Upper lobe of left lung (tissue), 6 donors: ENCODE measurements around the gene COPS2. TPM values are rescaled to one million over a fixed set of nuclear protein-coding genes. Genes with fewer than 3 reads are reported as not detected.

Source experiments
- ATAC-seq, 2 donors: fragments of 200-7000 bp; cut with Tn5 transposase; one replicate each; pipeline ENCODE4 v1.9.1; 2022; ENCODE audit warnings: mild to moderate bottlenecking in 2 of 2, moderate library complexity in 2 of 2; ENCODE audit not compliant: low FRiP score in 2 of 2
- DNase-seq, 2 donors: peaks; one replicate each; pipeline ENCODE4 v3.0.0-alpha.2; 2019 to 2020
- H3K27ac ChIP-seq, 4 donors: fragments of 200-600 bp; sonication (generic); one replicate each; pipeline ENCODE4 v1.5.1; 2016 to 2019
- H3K27me3 ChIP-seq, 4 donors: fragments of 200-600 bp; sonication (generic); one replicate each; pipeline ENCODE4 v1.5.1; 2017 to 2019
- H3K36me3 ChIP-seq, 4 donors: fragments of 200-600 bp; sonication (generic); one replicate each; pipeline ENCODE4 v1.5.1; 2016 to 2019
- H3K4me1 ChIP-seq, 4 donors: fragments of 200-600 bp; sonication (generic); one replicate each; pipeline ENCODE4 v1.5.1; 2018 to 2019
- H3K4me3 ChIP-seq, 4 donors: fragments of 200-600 bp; sonication (generic); one replicate each; pipeline ENCODE4 v1.5.1; 2017 to 2019; ENCODE audit warnings: mild to moderate bottlenecking in 2 of 4, moderate library complexity in 1 of 4
- H3K9me3 ChIP-seq, 4 donors: fragments of 200-600 bp; sonication (generic); one replicate each; pipeline ENCODE4 v1.5.1; 2018 to 2019
- EP300 ChIP-seq, 4 donors: sonication (generic); formaldehyde crosslinking; IDR thresholded peaks; one replicate each; pipeline ENCODE4 v1.5.1; 2017; ENCODE audit warnings: antibody characterized with exemption in 4 of 4, control low read depth in 2 of 4
- POLR2A ChIP-seq, 4 donors: fragments of 450-650 bp; IDR thresholded peaks; one replicate each; pipeline ENCODE4 v1.5.1; 2016 to 2017; ENCODE audit warnings: antibody characterized with exemption in 4 of 4, mild to moderate bottlenecking in 2 of 4
- POLR2AphosphoS5 ChIP-seq, 2 donors: sonication (generic); formaldehyde crosslinking; IDR thresholded peaks; one replicate each; pipeline ENCODE4 v1.5.1; 2017; ENCODE audit warnings: antibody characterized with exemption in 2 of 2
- WGBS, 2 donors: methylation state at CpG; one replicate each; pipeline ENCODE4 v1.1.5; 2017 to 2018; 5-methylcytosine and 5-hydroxymethylcytosine counted together
- total RNA-seq, 6 donors: library from RNA; depleted of rRNA in 4 of 6; stranded (reverse); fragments of >200 nt in 4 of 6; gene quantifications; one replicate each; pipeline versions ENCODE4 v1.1.0 to v1.2.1, GENCODE V29; 2016 to 2021
- TF ChIP-seq, protein P1 (sequence below), 6 experiments: fragments of 450-650 bp in 4 of 6; fragments of 200-600 bp in 2 of 6; sonication (generic) in 2 of 6; IDR thresholded peaks; one replicate each; pipeline ENCODE4 v1.5.1; 2016 to 2019; ENCODE audit warnings: antibody characterized with exemption in 6 of 6
- donor health status: DM: no; HTN: no; CAD: no; lungs with moderate emphysema.
- donor health status: DM: no; HTN: yes; CAD: no; lungs with severe emphysema.

COPS2 gene
- total RNA-seq, 6 donors from 2014 or later: 16.8 to 65.0 (median 43.0) TPM

DNA sequence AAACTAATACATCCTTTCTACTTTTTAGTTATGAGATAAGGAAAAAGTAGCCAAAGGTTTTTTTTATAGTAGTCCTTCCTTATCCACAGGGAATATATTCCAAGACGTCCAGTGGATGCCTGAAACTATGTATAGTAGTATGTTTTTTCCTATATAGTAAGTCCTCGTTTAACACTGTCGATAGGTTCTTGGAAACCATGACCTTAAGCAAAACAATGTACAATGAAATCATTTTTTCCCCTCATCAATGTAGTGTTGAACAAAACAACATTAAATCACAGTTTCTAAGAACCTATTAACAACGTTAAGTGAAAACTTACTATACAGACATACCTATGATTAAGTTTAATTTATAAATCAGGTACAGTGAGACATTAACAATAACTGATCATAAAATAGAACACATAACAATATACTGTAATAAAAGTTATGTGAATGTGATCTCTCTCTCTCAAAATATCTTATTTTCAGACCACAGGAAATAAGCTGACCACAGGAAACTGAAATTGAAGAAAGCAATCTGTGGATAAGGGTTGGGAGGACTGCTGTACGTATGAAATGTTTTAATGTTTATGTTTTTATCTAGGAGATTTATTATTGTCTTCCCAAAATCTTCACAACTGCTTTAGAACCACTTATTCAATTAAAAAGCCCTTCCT lies 20.6 kb downstream of the COPS2 start:
- DNase-seq: no peak
- 78 to 81% methylated on average over 5 of the region's 5 CpGs for WGBS, 2 donors
- no peak for ATAC-seq

DNA sequence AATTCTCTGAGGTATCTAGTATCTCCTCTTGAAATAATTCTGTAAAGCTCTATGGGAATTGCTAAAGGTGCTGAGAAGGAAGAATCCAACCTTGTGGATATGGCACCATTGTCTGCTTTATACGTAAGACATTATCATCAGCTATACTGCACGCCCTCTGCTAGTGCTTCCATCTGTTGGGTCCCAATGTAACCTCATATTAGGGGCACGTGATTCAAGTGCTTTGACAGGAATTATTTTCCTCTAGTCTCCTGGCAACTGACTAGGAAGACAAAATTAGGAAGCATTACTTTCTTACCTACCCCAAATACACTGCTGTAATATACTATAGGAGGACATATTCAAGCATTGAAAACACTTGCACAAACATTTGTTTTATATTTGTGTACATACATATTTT lies 24.0 kb downstream of the COPS2 start:
- ATAC-seq: no peak
- Histone ChIP-seq H3K27me3 (no peaks in the 10 kb centered on the region), H3K4me1 (no peaks in the 10 kb centered on the region), H3K9me3 (no peaks in the 10 kb centered on the region), H3K27ac (no peak overlapping the region), H3K36me3 (peaks cover 17 to 96% (median 44%) of the 10 kb centered on the region in 4 donors), H3K4me3 (no peak overlapping the region)
- no peak for DNase-seq
- no peak for TF ChIP-seq POLR2AphosphoS5 (IDR thresholded peaks at IDR 0.05)
- no peak for TF ChIP-seq POLR2A (IDR thresholded peaks at IDR 0.05)
- TF ChIP-seq, protein P1, sequence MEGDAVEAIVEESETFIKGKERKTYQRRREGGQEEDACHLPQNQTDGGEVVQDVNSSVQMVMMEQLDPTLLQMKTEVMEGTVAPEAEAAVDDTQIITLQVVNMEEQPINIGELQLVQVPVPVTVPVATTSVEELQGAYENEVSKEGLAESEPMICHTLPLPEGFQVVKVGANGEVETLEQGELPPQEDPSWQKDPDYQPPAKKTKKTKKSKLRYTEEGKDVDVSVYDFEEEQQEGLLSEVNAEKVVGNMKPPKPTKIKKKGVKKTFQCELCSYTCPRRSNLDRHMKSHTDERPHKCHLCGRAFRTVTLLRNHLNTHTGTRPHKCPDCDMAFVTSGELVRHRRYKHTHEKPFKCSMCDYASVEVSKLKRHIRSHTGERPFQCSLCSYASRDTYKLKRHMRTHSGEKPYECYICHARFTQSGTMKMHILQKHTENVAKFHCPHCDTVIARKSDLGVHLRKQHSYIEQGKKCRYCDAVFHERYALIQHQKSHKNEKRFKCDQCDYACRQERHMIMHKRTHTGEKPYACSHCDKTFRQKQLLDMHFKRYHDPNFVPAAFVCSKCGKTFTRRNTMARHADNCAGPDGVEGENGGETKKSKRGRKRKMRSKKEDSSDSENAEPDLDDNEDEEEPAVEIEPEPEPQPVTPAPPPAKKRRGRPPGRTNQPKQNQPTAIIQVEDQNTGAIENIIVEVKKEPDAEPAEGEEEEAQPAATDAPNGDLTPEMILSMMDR (IDR thresholded peaks at IDR 0.05): no peak
- no peak for TF ChIP-seq EP300 (IDR thresholded peaks at IDR 0.05)
- 89 to 91% methylated on average over 3 of the region's 3 CpGs for WGBS, 2 donors

More for the DNA sequence above, 20.6 kb downstream of the COPS2 start:
- TF ChIP-seq, protein P1 (IDR thresholded peaks at IDR 0.05): no peak
- TF ChIP-seq POLR2A (IDR thresholded peaks at IDR 0.05) (no peak), EP300 (IDR thresholded peaks at IDR 0.05) (no peak), POLR2AphosphoS5 (IDR thresholded peaks at IDR 0.05) (no peak)
- Histone ChIP-seq H3K9me3 (no peaks in the 10 kb centered on the region), H3K27ac (no peak overlapping the region), H3K4me3 (no peak overlapping the region), H3K4me1 (no peaks in the 10 kb centered on the region), H3K27me3 (no peaks in the 10 kb centered on the region), H3K36me3 (peaks cover 16 to 96% (median 41%) of the 10 kb centered on the region in 4 donors)

DNA sequence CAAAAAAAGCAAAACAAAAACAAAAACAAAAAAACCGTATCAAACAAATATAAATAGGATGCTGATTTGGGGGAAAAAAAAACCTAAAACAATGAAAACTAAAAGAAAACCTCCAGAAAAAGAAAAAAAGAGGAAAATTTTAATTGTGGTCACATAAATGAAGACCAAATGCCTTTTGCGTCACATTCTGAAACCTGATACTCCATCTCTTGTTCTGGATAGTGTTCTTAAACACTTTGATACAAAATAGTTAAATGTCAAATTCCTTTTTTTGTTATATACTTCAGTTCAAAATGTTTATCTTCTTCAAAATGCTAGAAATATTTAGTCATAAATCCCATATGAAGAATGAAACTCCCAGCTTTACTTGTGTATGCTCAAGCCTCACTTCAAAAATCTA lies 31.0 kb downstream of the COPS2 start:
- Histone ChIP-seq H3K27me3 (no peaks in the 10 kb centered on the region), H3K27ac (no peak overlapping the region), H3K9me3 (no peaks in the 10 kb centered on the region), H3K4me3 (no peak overlapping the region), H3K36me3 (peaks cover 6 to 42% (median 17%) of the 10 kb centered on the region in 4 donors), H3K4me1 (peaks cover 0 to 12% (median 0%) of the 10 kb centered on the region in 4 donors)
- TF ChIP-seq POLR2AphosphoS5 (IDR thresholded peaks at IDR 0.05): no peak
- TF ChIP-seq, protein P1 (IDR thresholded peaks at IDR 0.05): no peak
- no peak for TF ChIP-seq EP300 (IDR thresholded peaks at IDR 0.05)
- no peak for TF ChIP-seq POLR2A (IDR thresholded peaks at IDR 0.05)
- DNase-seq (no peak), ATAC-seq (no peak)
- 67 to 91% methylated on average over 2 of the region's 2 CpGs for WGBS, 2 donors

DNA sequence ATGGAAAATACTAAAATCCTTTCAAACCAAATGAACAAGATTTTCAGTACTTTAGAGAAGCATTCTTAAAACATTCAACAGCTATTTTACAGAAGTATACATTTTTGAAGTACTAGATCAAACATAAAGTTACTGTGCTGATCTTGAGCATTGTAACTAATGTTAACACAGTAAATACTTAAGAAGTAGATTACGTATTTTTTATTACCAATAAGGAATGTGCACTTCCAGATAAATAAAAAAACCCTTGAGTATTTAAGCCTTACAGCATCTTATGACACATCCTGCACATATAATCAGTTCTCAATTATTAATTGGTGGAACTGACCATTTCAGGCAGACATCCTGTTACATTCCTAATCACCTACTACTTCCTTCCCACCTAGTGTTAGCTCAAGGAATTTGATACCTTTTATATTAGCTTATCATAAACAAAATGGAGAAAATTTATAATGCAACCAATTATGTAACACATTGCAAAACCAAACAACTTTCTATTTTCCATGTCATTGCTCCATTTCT lies 32.8 kb downstream of the COPS2 start:
- Histone ChIP-seq H3K4me1 (peaks cover 0 to 12% (median 0%) of the 10 kb centered on the region in 4 donors), H3K36me3 (peaks cover 3 to 24% (median 5%) of the 10 kb centered on the region in 4 donors), H3K27ac (peak overlapping the region in 1 of 4 donors; percentile 8), H3K9me3 (no peaks in the 10 kb centered on the region), H3K4me3 (no peak overlapping the region), H3K27me3 (no peaks in the 10 kb centered on the region)
- DNase-seq (no peak), ATAC-seq (no peak)
- WGBS, 2 donors: 70 to 74% methylated on average over 1 of the region's 1 CpG
- TF ChIP-seq POLR2A (IDR thresholded peaks at IDR 0.05) (no peak), EP300 (IDR thresholded peaks at IDR 0.05) (no peak), POLR2AphosphoS5 (IDR thresholded peaks at IDR 0.05) (no peak)

DNA sequence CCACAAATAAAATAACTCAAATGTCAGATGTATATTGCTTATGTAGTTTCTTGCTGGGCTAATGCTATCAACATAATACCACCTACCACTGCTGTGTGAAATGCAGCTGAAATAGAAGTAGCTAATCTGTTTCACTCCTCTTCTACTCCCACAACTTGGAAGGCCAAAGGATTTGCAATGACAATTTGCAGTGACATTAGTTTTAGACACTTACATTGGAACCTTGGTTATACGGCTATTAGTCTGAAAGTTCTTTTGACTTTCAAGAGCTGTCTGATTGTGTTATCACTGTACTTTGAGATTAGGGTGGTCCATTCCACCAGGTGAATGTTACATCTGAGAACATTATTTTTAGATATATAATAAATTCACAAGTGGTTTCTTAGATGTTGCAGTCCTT lies 33.5 kb downstream of the COPS2 start:
- ATAC-seq (no peak), DNase-seq (no peak)
- Histone ChIP-seq H3K27me3 (no peaks in the 10 kb centered on the region), H3K27ac (peak overlapping the region in 1 of 4 donors; percentile 8), H3K36me3 (peaks cover 0 to 19% (median 0%) of the 10 kb centered on the region in 4 donors), H3K4me3 (no peak overlapping the region), H3K4me1 (peaks cover 0 to 12% (median 0%) of the 10 kb centered on the region in 4 donors), H3K9me3 (no peaks in the 10 kb centered on the region)
- 53 to 73% methylated on average over 1 of the region's 1 CpG for WGBS, 2 donors
- no peak for TF ChIP-seq EP300 (IDR thresholded peaks at IDR 0.05)
- TF ChIP-seq, protein P1 (IDR thresholded peaks at IDR 0.05): no peak
- TF ChIP-seq POLR2A (IDR thresholded peaks at IDR 0.05): no peak
- TF ChIP-seq POLR2AphosphoS5 (IDR thresholded peaks at IDR 0.05): no peak
